OCI-LY7 (cell line): Measurements from ENCODE around the gene HGS. TPM values are rescaled to one million over a fixed set of nuclear protein-coding genes. Genes with fewer than 3 reads are reported as not detected.

Experiments used
- BruUV-seq: library from RNA; stranded (reverse); fragments of 400-500 nt; replicated peaks from 2 replicates; lab custom pipeline; 2021; lab: Mats Ljungman, UMichigan
- CTCF ChIA-PET: fragments of 300-600 bp; sonication (Branson Sonifier 250); formaldehyde crosslinking; loops from one replicate; lab custom pipeline; 2022; ENCODE audit warnings: antibody characterized with exemption; ENCODE audit not compliant: unreplicated experiment; lab: Charles Lee
- POLR2A ChIA-PET: fragments of 300-600 bp; sonication (Branson Sonifier 250); formaldehyde crosslinking; loops from one replicate; lab custom pipeline; 2022; ENCODE audit warnings: antibody characterized with exemption; lab: Charles Lee
- DNase-seq: peaks from one replicate; pipeline ENCODE4 v3.0.0-alpha.2; 2015; ENCODE audit warnings: low spot score
- H2AFZ ChIP-seq: fragments of 200-600 bp; sonication (generic), shearing (Covaris generic); 2 replicates; pipeline ENCODE4 v1.6.1; 2014; ENCODE audit warnings: mild to moderate bottlenecking, antibody characterized with exemption, low read length, moderate library complexity
- H3K27ac ChIP-seq: fragments of 200-600 bp; sonication (generic); 2 replicates; pipeline ENCODE4 v1.5.1; 2014; ENCODE audit warnings: mixed run types, low read depth, mild to moderate bottlenecking, moderate library complexity, low read length, inconsistent platforms; ENCODE audit not compliant: poor library complexity, severe bottlenecking
- H3K36me3 ChIP-seq: fragments of 200-600 bp; sonication (generic); 2 replicates; pipeline ENCODE4 v1.6.1; 2014; ENCODE audit warnings: mild to moderate bottlenecking, antibody characterized with exemption, low read length, moderate library complexity, mixed read lengths; ENCODE audit not compliant: insufficient read depth
- H3K4me1 ChIP-seq: fragments of 200-600 bp; sonication (generic); 2 replicates; pipeline ENCODE4 v1.5.1; 2014; ENCODE audit warnings: mild to moderate bottlenecking, low read length; ENCODE audit not compliant: insufficient read depth, poor library complexity, severe bottlenecking
- H3K4me2 ChIP-seq: fragments of 200-600 bp; sonication (generic); 2 replicates; pipeline ENCODE4 v1.6.1; 2014; ENCODE audit warnings: mild to moderate bottlenecking, low read length
- H3K4me3 ChIP-seq: fragments of 200-600 bp; sonication (generic); 2 replicates; pipeline ENCODE4 v1.5.1; 2014; ENCODE audit warnings: mild to moderate bottlenecking, low read depth, low read length; ENCODE audit not compliant: poor library complexity, severe bottlenecking
- H3K79me2 ChIP-seq: fragments of 200-600 bp; sonication (generic); 2 replicates; pipeline ENCODE4 v1.6.1; 2016; ENCODE audit warnings: low read depth, mild to moderate bottlenecking, low read length, moderate library complexity, mixed read lengths; ENCODE audit not compliant: insufficient read depth
- H3K9me2 ChIP-seq: fragments of 200-600 bp; sonication (generic); 2 replicates; pipeline ENCODE4 v1.6.1; 2016; ENCODE audit warnings: mild to moderate bottlenecking, low read length, mixed read lengths; ENCODE audit not compliant: insufficient read depth
- H3K9me3 ChIP-seq: fragments of 200-600 bp; sonication (generic); 2 replicates; pipeline ENCODE4 v1.6.1; 2014; ENCODE audit warnings: mild to moderate bottlenecking, mixed run types, low read length, mixed read lengths
- H4K20me1 ChIP-seq: fragments of 200-600 bp; sonication (generic); 2 replicates; pipeline ENCODE4 v1.6.1; 2014; ENCODE audit warnings: mild to moderate bottlenecking, antibody characterized with exemption, low read length, moderate library complexity, mixed read lengths; ENCODE audit not compliant: insufficient read depth
- EZH2phosphoT487 ChIP-seq: fragments of 200-600 bp; sonication (generic); IDR thresholded peaks from 2 replicates; pipeline ENCODE4 v1.6.1; 2018; ENCODE audit warnings: low read depth, borderline replicate concordance, mild to moderate bottlenecking, mixed run types, antibody characterized with exemption, low read length, moderate library complexity, mixed read lengths
- intact Hi-C: fragments of 100-400 bp; cut with micrococcal nuclease; formaldehyde crosslinking; loops from one replicate; pipeline ENCODE4 v1.10.0; 2022; ENCODE audit not compliant: unreplicated experiment
- total RNA-seq, 2 experiments: library from RNA; depleted of rRNA in 1 of 2; stranded (reverse); fragments of >200 nt in 1 of 2; shearing (Covaris generic) in 1 of 2; gene quantifications; 2 replicates each; pipeline ENCODE4 v1.2.3, GENCODE V29; 2014 to 2022
- TF ChIP-seq, protein P1 (sequence below): fragments of 200-600 bp; sonication (generic); conservative IDR thresholded peaks from 2 replicates; pipeline ENCODE4 v1.5.1; 2014; ENCODE audit warnings: mild to moderate bottlenecking, antibody characterized with exemption, low read length, moderate library complexity, mixed read lengths

Gene HGS
- total RNA-seq, 2 experiments from 2014 or later = 162 to 175 TPM

DNA sequence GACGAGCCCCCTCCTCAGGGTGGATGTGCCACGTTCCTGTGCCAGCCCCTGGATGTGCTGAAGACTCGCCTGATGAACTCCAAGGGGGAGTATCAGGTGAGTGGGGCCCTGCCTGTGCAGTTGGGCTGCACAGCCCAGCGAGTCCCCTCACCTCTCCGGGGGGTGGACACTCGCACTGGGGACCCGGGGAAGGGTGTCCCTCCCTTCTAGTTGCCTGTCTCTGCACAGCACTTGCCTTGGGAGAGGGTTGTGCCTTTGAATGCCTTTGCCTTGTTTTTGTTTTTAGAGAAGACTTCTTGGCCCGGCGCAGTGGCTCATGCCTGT, 33.9 kb downstream of the HGS start:
- Histone ChIP-seq H3K4me1 (peaks cover 10% of the 10 kb centered on the region), H3K27ac (no peak overlapping the region), H3K4me3 (no peak overlapping the region), H3K9me2 (no peaks in the 10 kb centered on the region), H3K9me3 (no peaks in the 10 kb centered on the region), H3K4me2 (no peak overlapping the region), H2AFZ (no peak overlapping the region), H3K79me2 (peaks cover 7% of the 10 kb centered on the region; the same call in 1 of the 2 replicates), H4K20me1 (no peaks in the 10 kb centered on the region), H3K36me3 (peaks cover 27% of the 10 kb centered on the region)
- CTCF ChIA-PET = no interaction called here
- intact Hi-C loops = no loop called here
- TF ChIP-seq, protein P1, sequence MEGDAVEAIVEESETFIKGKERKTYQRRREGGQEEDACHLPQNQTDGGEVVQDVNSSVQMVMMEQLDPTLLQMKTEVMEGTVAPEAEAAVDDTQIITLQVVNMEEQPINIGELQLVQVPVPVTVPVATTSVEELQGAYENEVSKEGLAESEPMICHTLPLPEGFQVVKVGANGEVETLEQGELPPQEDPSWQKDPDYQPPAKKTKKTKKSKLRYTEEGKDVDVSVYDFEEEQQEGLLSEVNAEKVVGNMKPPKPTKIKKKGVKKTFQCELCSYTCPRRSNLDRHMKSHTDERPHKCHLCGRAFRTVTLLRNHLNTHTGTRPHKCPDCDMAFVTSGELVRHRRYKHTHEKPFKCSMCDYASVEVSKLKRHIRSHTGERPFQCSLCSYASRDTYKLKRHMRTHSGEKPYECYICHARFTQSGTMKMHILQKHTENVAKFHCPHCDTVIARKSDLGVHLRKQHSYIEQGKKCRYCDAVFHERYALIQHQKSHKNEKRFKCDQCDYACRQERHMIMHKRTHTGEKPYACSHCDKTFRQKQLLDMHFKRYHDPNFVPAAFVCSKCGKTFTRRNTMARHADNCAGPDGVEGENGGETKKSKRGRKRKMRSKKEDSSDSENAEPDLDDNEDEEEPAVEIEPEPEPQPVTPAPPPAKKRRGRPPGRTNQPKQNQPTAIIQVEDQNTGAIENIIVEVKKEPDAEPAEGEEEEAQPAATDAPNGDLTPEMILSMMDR = no peak
- TF ChIP-seq EZH2phosphoT487 = no peak
- BruUV-seq = no TSS peak
- no peak for DNase-seq
- POLR2A ChIA-PET = no interaction called here

DNA sequence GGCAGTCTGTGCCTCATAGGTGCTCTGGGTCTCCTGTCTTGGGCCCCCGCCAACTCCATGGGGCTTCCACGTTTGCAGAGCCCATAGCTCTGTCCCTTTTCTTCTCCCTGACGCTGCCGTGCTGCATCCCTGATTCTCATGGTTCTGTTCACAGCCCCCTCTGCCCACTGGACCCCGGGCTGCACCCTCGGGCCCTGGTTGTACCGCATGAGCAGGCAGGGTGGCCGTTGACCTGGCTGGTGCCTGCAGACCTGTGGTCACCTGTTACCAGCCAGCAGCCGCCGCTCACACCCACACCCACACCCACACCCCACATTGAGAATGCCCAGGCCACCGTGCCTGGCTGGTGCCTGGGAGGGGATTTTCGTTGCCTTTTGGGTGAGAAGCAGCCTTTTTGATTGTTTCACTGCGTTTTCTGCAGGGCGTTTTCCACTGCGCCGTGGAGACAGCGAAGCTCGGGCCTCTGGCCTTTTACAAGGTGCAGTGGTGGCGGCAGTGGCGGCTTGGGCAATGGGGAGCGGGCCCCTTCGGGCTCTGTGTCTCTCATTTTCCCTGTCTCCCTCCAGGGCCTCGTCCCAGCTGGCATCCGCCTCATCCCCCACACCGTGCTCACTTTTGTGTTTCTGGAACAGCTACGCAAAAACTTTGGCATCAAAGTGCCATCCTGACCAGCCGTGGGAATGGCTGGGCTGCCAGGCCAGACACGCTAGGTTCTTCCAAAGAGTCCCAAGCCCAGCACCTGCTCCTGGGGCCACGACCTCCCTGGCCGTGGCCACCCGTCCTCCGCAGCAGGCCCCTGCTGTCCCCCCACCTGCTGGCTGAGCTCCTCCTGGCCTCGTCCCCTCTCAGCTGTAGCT, 35.8 kb downstream of the HGS start:
- peaks cover 7% of the 10 kb centered on the region for H3K4me1 ChIP-seq
- H3K4me2 ChIP-seq = no peak overlapping the region
- H3K9me3 ChIP-seq = no peaks in the 10 kb centered on the region
- DNase-seq = no peak
- no peaks in the 10 kb centered on the region for H4K20me1 ChIP-seq
- H3K4me3 ChIP-seq = no peak overlapping the region
- H3K36me3 ChIP-seq = peaks cover 27% of the 10 kb centered on the region
- no peaks in the 10 kb centered on the region for H3K79me2 ChIP-seq
- no TSS peak for BruUV-seq
- H3K27ac ChIP-seq = no peak overlapping the region
- no peaks in the 10 kb centered on the region for H3K9me2 ChIP-seq
- no peak overlapping the region for H2AFZ ChIP-seq
- ChIA-PET POLR2A (no interaction called here), CTCF (no interaction called here)
- intact Hi-C loops = no loop called here
- no peak for TF ChIP-seq EZH2phosphoT487
- TF ChIP-seq, protein P1 = no peak
